Ishikawa (cell line): ENCODE results near the gene LGI2.

Source experiments
- CEBPB ChIP-seq: IDR thresholded peaks from 2 replicates; pipeline ENCODE4 v1.6.1; 2012
- CREB1 ChIP-seq: IDR thresholded peaks from 2 replicates; pipeline ENCODE4 v1.6.1; 2012; ENCODE audit warnings: low read depth
- EGR1 ChIP-seq: IDR thresholded peaks from 2 replicates; pipeline ENCODE4 v1.6.1; 2012
- EP300 ChIP-seq: IDR thresholded peaks from 2 replicates; pipeline ENCODE4 v1.6.1; 2012; ENCODE audit warnings: borderline replicate concordance
- FOXM1 ChIP-seq: IDR thresholded peaks from 2 replicates; pipeline ENCODE4 v1.6.1; 2012; ENCODE audit warnings: low read depth, borderline replicate concordance
- MAX ChIP-seq: IDR thresholded peaks from 2 replicates; pipeline ENCODE4 v1.6.1; 2012
- NFIC ChIP-seq: IDR thresholded peaks from 2 replicates; pipeline ENCODE4 v1.6.1; 2012
- RAD21 ChIP-seq: IDR thresholded peaks from 2 replicates; pipeline ENCODE4 v1.6.1; 2012; ENCODE audit warnings: low read depth
- TAF1 ChIP-seq: IDR thresholded peaks from 2 replicates; pipeline ENCODE4 v1.6.1; 2012; ENCODE audit warnings: low read depth, mild to moderate bottlenecking
- TCF12 ChIP-seq: IDR thresholded peaks from 2 replicates; pipeline ENCODE4 v1.6.1; 2012; ENCODE audit warnings: low read depth
- TEAD4 ChIP-seq: IDR thresholded peaks from 2 replicates; pipeline ENCODE4 v1.6.1; 2012
- USF1 ChIP-seq: IDR thresholded peaks from 2 replicates; pipeline ENCODE4 v1.6.1; 2012
- YY1 ChIP-seq: IDR thresholded peaks from 2 replicates; pipeline ENCODE4 v1.6.1; 2012; ENCODE audit warnings: low read depth
- ZBTB7A ChIP-seq: IDR thresholded peaks from 2 replicates; pipeline ENCODE4 v1.6.1; 2012; ENCODE audit warnings: low read depth
- TF ChIP-seq, protein P1 (sequence below): IDR thresholded peaks from 2 replicates; pipeline ENCODE4 v1.6.1; 2012; ENCODE audit warnings: low read depth, mild to moderate bottlenecking

Gene LGI2

DNA sequence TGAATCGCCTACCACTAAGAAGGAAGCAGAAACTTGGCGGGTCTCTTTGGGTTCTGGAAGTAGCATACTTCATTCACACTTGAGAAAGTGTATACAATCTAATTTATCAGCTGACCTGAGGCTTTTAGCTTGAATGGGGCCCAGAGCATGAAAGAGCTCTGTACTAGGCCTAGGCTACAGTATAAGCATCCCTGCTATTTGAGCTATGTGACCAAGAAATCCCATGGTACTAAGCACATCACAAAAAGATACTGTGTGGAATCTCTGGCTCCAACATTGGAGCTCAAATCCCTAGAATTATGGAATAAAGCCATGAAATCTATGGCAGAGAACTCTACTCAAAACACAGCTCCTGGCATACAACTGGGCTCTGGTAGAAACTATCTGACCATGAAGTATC, 74.0 kb downstream of the LGI2 start:
- TF ChIP-seq TEAD4: no peak
- no peak for TF ChIP-seq USF1
- TF ChIP-seq EGR1: no peak
- no peak for TF ChIP-seq CREB1
- TF ChIP-seq, protein P1, sequence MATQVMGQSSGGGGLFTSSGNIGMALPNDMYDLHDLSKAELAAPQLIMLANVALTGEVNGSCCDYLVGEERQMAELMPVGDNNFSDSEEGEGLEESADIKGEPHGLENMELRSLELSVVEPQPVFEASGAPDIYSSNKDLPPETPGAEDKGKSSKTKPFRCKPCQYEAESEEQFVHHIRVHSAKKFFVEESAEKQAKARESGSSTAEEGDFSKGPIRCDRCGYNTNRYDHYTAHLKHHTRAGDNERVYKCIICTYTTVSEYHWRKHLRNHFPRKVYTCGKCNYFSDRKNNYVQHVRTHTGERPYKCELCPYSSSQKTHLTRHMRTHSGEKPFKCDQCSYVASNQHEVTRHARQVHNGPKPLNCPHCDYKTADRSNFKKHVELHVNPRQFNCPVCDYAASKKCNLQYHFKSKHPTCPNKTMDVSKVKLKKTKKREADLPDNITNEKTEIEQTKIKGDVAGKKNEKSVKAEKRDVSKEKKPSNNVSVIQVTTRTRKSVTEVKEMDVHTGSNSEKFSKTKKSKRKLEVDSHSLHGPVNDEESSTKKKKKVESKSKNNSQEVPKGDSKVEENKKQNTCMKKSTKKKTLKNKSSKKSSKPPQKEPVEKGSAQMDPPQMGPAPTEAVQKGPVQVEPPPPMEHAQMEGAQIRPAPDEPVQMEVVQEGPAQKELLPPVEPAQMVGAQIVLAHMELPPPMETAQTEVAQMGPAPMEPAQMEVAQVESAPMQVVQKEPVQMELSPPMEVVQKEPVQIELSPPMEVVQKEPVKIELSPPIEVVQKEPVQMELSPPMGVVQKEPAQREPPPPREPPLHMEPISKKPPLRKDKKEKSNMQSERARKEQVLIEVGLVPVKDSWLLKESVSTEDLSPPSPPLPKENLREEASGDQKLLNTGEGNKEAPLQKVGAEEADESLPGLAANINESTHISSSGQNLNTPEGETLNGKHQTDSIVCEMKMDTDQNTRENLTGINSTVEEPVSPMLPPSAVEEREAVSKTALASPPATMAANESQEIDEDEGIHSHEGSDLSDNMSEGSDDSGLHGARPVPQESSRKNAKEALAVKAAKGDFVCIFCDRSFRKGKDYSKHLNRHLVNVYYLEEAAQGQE: no peak
- no peak for TF ChIP-seq ZBTB7A
- TF ChIP-seq CEBPB: no peak
- no peak for TF ChIP-seq TCF12
- no peak for TF ChIP-seq RAD21
- no peak for TF ChIP-seq MAX

- TF ChIP-seq ZBTB7A (no peak), NFIC (no peak), FOXM1 (no peak), USF1 (no peak), EP300 (no peak), TCF12 (no peak), CEBPB (no peak), EGR1 (no peak), TEAD4 (no peak)
- TF ChIP-seq, protein P1: no peak
These were observed 74.7 kb downstream of the LGI2 start for GRCh38 chr4:24956091-24956490.

DNA sequence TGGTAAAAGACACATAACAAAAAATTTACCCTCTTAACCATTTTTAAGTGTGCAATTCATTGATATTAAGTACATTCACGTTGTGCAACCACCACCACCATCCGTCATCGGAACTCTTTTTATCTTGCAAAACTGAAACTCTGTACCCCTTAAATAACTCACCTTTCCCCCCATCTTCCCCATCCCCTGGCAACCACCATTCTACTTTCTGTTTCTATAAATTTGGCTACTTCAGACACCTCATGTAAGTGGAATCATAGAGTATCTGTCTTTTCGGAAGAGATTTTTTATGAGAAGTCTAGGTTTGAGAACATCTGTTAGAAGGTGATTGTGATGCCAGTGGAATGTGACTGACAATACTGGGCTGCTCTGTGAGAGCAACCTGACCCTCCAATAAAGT, 78.1 kb downstream of the LGI2 start:
- no peak for TF ChIP-seq TAF1
- no peak for TF ChIP-seq YY1
- no peak for TF ChIP-seq FOXM1
- no peak for TF ChIP-seq EP300
- TF ChIP-seq ZBTB7A: no peak
- no peak for TF ChIP-seq TCF12
- no peak for TF ChIP-seq TEAD4
- no peak for TF ChIP-seq MAX
- TF ChIP-seq, protein P1: no peak
- no peak for TF ChIP-seq CREB1
- no peak for TF ChIP-seq EGR1
- TF ChIP-seq NFIC: no peak
- no peak for TF ChIP-seq RAD21
- no peak for TF ChIP-seq CEBPB

DNA sequence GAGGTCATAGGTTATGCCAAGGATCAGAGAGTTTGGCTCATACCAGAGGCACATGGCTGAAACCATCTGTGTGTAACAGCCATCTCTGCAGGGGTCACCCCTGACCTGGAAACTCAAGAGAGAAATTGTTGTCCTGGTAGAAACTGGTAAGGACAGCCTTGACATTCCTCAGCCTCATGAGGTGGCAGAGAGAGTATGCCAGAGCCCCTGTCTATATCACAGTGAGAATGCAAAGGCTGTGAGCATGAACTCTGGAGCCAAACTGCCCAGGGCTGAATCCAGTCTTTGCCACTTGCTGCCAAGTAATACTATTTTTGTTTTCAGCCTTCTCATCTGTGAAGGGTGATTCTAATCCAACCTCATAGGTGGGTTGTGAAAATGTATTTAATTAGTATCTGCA, 80.8 kb downstream of the LGI2 start:
- TF ChIP-seq TAF1 (no peak), YY1 (no peak), MAX (no peak), TEAD4 (no peak), NFIC (no peak), RAD21 (no peak), EGR1 (no peak), EP300 (no peak), CEBPB (no peak), TCF12 (no peak), ZBTB7A (no peak), USF1 (no peak), CREB1 (no peak), FOXM1 (no peak)
- TF ChIP-seq, protein P1: no peak
